ENCODE results near the gene PCDHB14. TPM values are rescaled to one million over a fixed set of nuclear protein-coding genes. Genes with fewer than 3 reads are reported as not detected.
"Not testable (repeated sequence)": the region's sequence is repeated elsewhere in the genome, so short reads cannot be mapped to it uniquely, and the experiment has no call there.

Gene PCDHB14
- total RNA-seq, 4 donors from 2014 or later: 6.6 to 13.0 (median 10.3) TPM

- peaks cover 0 to 94% (median 33%) of the 10 kb centered on the region in 4 donors for H3K9me3 ChIP-seq
Measured at GRCh38 chr5:141192110-141192725, 30.9 kb upstream of the PCDHB14 start, which contains the start of gene PCDHB10. TSS of gene PCDHB10 (plus strand) at chr5:141192353. CDS start at chr5:141192553, 200 bp downstream.

GRCh38 chr5:141194332-141194731 is 28.8 kb upstream of the PCDHB14 start:
- DNase-seq (ENCODE audit: low spot score in 2 of 2); H3K36me3 ChIP-seq; H3K4me3 ChIP-seq; H3K27ac ChIP-seq; H3K4me1 ChIP-seq; H3K27me3 ChIP-seq: not testable (repeated sequence)
- H3K9me3 ChIP-seq: peaks cover 0 to 95% (median 37%) of the 10 kb centered on the region in 4 donors
- 32 to 47% methylated on average over 17 to 27 of the region's 37 CpGs for WGBS, 2 donors

More at GRCh38 chr5:141192110-141192725, 30.9 kb upstream of the PCDHB14 start, which contains the start of gene PCDHB10:
- 9 to 10% methylated on average over 8 to 10 of the region's 10 CpGs for WGBS, 2 donors
- Histone ChIP-seq H3K4me3 (no peak within 1 kb of the TSS), H3K36me3 (no peaks in the 10 kb centered on the region), H3K27ac (no peak within 1 kb of the TSS), H3K27me3 (no peaks in the 10 kb centered on the region), H3K4me1 (no peaks in the 10 kb centered on the region)
- no peak for DNase-seq (ENCODE audit: low spot score in 2 of 2)
- TF ChIP-seq EP300 (IDR thresholded peaks at IDR 0.05) (no peak), POLR2A (IDR thresholded peaks at IDR 0.05) (no peak), CTCF (IDR thresholded peaks at IDR 0.05) (peak in 2 of 5 experiments; percentile 8 to 24)

GRCh38 chr5:141196363-141196762 is 26.8 kb upstream of the PCDHB14 start:
- Histone ChIP-seq H3K9me3 (peaks cover 0 to 94% (median 36%) of the 10 kb centered on the region in 4 donors), H3K4me1 (no peaks in the 10 kb centered on the region), H3K27me3 (no peaks in the 10 kb centered on the region), H3K27ac (no peak overlapping the region), H3K4me3 (no peak overlapping the region), H3K36me3 (no peaks in the 10 kb centered on the region)
- WGBS, 2 donors: 52 to 59% methylated on average over 3 of the region's 3 CpGs
- TF ChIP-seq EP300 (IDR thresholded peaks at IDR 0.05) (no peak), POLR2A (IDR thresholded peaks at IDR 0.05) (no peak), CTCF (IDR thresholded peaks at IDR 0.05) (no peak)
- DNase-seq (ENCODE audit: low spot score in 2 of 2): no peak

- no peak for TF ChIP-seq CTCF (IDR thresholded peaks at IDR 0.05)
- TF ChIP-seq POLR2A (IDR thresholded peaks at IDR 0.05): no peak
- no peak for TF ChIP-seq EP300 (IDR thresholded peaks at IDR 0.05)
- no peaks in the 10 kb centered on the region for H3K4me1 ChIP-seq
- H3K9me3 ChIP-seq: peaks cover 0 to 96% (median 39%) of the 10 kb centered on the region in 4 donors
- H3K4me3 ChIP-seq: peak within 1 kb of the TSS in 1 of 4 donors; percentile 27
- no peaks in the 10 kb centered on the region for H3K27me3 ChIP-seq
- no peaks in the 10 kb centered on the region for H3K36me3 ChIP-seq
- no peak for DNase-seq (ENCODE audit: low spot score in 2 of 2)
- H3K27ac ChIP-seq: no peak within 1 kb of the TSS
- WGBS, 2 donors: 43 to 50% methylated on average over 21 of the region's 21 CpGs
Measured at GRCh38 chr5:141199359-141200235, 23.5 kb upstream of the PCDHB14 start, which contains the start of gene PCDHB11. TSS of gene PCDHB11 (plus strand) at chr5:141199627. CDS start at chr5:141199775, 148 bp downstream.

GRCh38 chr5:141201126-141201525 is 22.0 kb upstream of the PCDHB14 start:
- not testable (repeated sequence) for H3K4me3 ChIP-seq; H3K4me1 ChIP-seq; H3K27ac ChIP-seq; DNase-seq (ENCODE audit: low spot score in 2 of 2); H3K36me3 ChIP-seq; H3K27me3 ChIP-seq
- WGBS, 2 donors: 41 to 50% methylated on average over 10 to 30 of the region's 38 CpGs
- peaks cover 0 to 96% (median 37%) of the 10 kb centered on the region in 4 donors for H3K9me3 ChIP-seq

GRCh38 chr5:141201646-141202045 is 21.5 kb upstream of the PCDHB14 start:
- H3K4me3 ChIP-seq; DNase-seq (ENCODE audit: low spot score in 2 of 2); H3K27ac ChIP-seq; H3K36me3 ChIP-seq; H3K4me1 ChIP-seq; H3K27me3 ChIP-seq: not testable (repeated sequence)
- H3K9me3 ChIP-seq: peaks cover 0 to 95% (median 37%) of the 10 kb centered on the region in 4 donors
- WGBS, 2 donors: 43 to 46% methylated on average over 17 to 21 of the region's 35 CpGs

All from tibial nerve (tissue), 4 donors.